Heart left ventricle (tissue), 16 donors: Measurements from ENCODE around the gene FCRL6. TPM values are rescaled to one million over a fixed set of nuclear protein-coding genes. Genes with fewer than 3 reads are reported as not detected.
A peak's percentile ranks its signal among the peaks of the same experiment; 100 is the strongest.

ENCODE experiments used
- ATAC-seq, 4 donors: fragments of 200-7000 bp; cut with Tn5 transposase; one replicate each; pipeline ENCODE4 v1.9.1; 2020 to 2022; ENCODE audit warnings: moderate library complexity in 4 of 4, mild to moderate bottlenecking in 3 of 4, moderate number of reproducible peaks in 1 of 4
- DNase-seq, 5 donors: peaks; one replicate each; pipeline ENCODE4 v3.0.0-alpha.2; 2020
- H3K27ac ChIP-seq, 12 donors: fragments of 200-600 bp; sonication (generic) in 4 of 12; one replicate each; pipeline versions ENCODE4 v1.5.0 to v1.8.0; 2016 to 2022; ENCODE audit warnings: mild to moderate bottlenecking in 2 of 12
- H3K27me3 ChIP-seq, 9 donors: fragments of 200-600 bp; sonication (generic) in 2 of 9; one replicate each; pipeline versions ENCODE4 v1.5.1 to v1.8.0; 2016 to 2022; ENCODE audit warnings: mild to moderate bottlenecking in 3 of 9
- H3K36me3 ChIP-seq, 9 donors: fragments of 200-600 bp; sonication (generic) in 2 of 9; one replicate each; pipeline versions ENCODE4 v1.5.0 to v1.8.0; 2018 to 2022; ENCODE audit warnings: mild to moderate bottlenecking in 2 of 9
- H3K4me1 ChIP-seq, 12 donors: fragments of 200-600 bp; sonication (generic) in 4 of 12; one replicate each; pipeline versions ENCODE4 v1.5.0 to v1.8.0; 2016 to 2022; ENCODE audit warnings: mild to moderate bottlenecking in 3 of 12
- H3K4me3 ChIP-seq, 12 donors: fragments of 200-600 bp; sonication (generic) in 4 of 12; one replicate each; pipeline versions ENCODE4 v1.5.0 to v1.8.0; 2017 to 2022; ENCODE audit warnings: mild to moderate bottlenecking in 9 of 12, moderate library complexity in 4 of 12
- H3K9me3 ChIP-seq, 12 donors: fragments of 200-600 bp; sonication (generic) in 4 of 12; one replicate each; pipeline versions ENCODE4 v1.5.0 to v1.8.0; 2016 to 2022; ENCODE audit warnings: mild to moderate bottlenecking in 1 of 12
- CTCF ChIP-seq, 12 donors: fragments of 200-600 bp; sonication (generic) in 4 of 12; IDR thresholded peaks; one replicate each; pipeline versions ENCODE4 v1.5.0 to v1.8.0; 2018 to 2022; ENCODE audit warnings: antibody characterized with exemption in 12 of 12, mild to moderate bottlenecking in 5 of 12
- POLR2A ChIP-seq, 2 donors: fragments of 450-650 bp; IDR thresholded peaks; one replicate each; pipeline ENCODE4 v1.6.1; 2017; ENCODE audit warnings: antibody characterized with exemption in 2 of 2, mild to moderate bottlenecking in 2 of 2, moderate library complexity in 2 of 2
- WGBS, 4 donors: extraction: QIAGEN DNeasy Blood & Tissue Kit in 2 of 4; methylation state at CpG; one replicate each; pipeline versions ENCODE4 v1.1.5 to v1.1.7; 2013 to 2018; 5-methylcytosine and 5-hydroxymethylcytosine counted together
- intact Hi-C, 10 donors: fragments of 100-400 bp; cut with DNase I; formaldehyde crosslinking; loops; one replicate each; pipeline versions ENCODE4 v1.11.1 to v1.14.2; 2022
- polyA plus RNA-seq, 2 donors: library from polyadenylated mRNA; stranded (reverse); fragments of 200-250 nt; gene quantifications; one replicate each; pipeline ENCODE4 v1.2.3, GENCODE V29; 2013
- total RNA-seq, 9 donors: library from RNA; depleted of rRNA in 2 of 9; stranded (reverse); fragments of >200 nt in 2 of 9; fragmentation: NEBNext Ultra II Directional in 3 of 9; extraction: Animal tissue kit (Norgen Biotek cat#: 25700) in 3 of 9; gene quantifications; one replicate each; pipeline versions ENCODE4 v1.1.0 to v1.2.4, GENCODE V29; 2016 to 2023
- donor health status: ischemic (EF 13 %, LVEDD 7.1; RV severe dilation, severe dysfunction).
- donor health status: healthy with polysubstance abuse.
- donor health status: DM: no; HTN: yes; CAD: no.
- donor health status: DM: no; HTN: no; CAD: no.
- donor health status: ischemic (EF 25% LVEDD 6.9; RV normal size, moderate dysfunction).
- donor health status: ischemic (EF 25% LVEDD 5.7; RV mildly dilated, moderate dysfunction).
- donor health status: healthy.
- donor health status: DM: yes; HTN: yes; CAD: no.
- donor health status: ischemic (EF 35%, LVEDD 5.7; RV mildly dilated, moderate dysfunction).
- donor health status: nonischemic (EF 11% LVEDD 7.7; RV severe dilation, severe dysfunction).
- donor health status: DM: yes; HTN: yes; CAD: no.
- donor health status: PGD.
- donor health status: ischemic (EF 29% LVEDD 5.4; RV normal size, mild dysfunction).
- donor health status: nonischemic (EF 23%, LVEDD 6.1; RV moderate dilation, normal function).

The FCRL6 gene
- total and polyA plus RNA-seq, 11 donors = 0.21 to 2.0 (median 1.9) TPM; not detected in 8

GRCh38 chr1:159829273-159829634, 27.1 kb downstream of the FCRL6 start:
- ATAC-seq = peak; percentile 75 to 89 (median 82)

GRCh38 chr1:159829822-159830465, 27.8 kb downstream of the FCRL6 start:
- H3K9me3 ChIP-seq = no peaks in the 10 kb centered on the region
- ATAC-seq (peak; percentile 21 to 62 (median 48)), DNase-seq (peak in 3 of 5 donors; percentile 39 to 62 (median 55))
- peak overlapping the region in 1 of 12 donors; percentile 58 for H3K4me3 ChIP-seq
- H3K27ac ChIP-seq = peak overlapping the region in 1 of 12 donors; percentile 91
- intact Hi-C loops = loop anchor here in 1 of 10 donors (10.0 kb wide), 1 partner anchor 105 kb away; no protein-coding TSS in a partner anchor
- no peaks in the 10 kb centered on the region for H3K27me3 ChIP-seq
- TF ChIP-seq POLR2A (IDR thresholded peaks at IDR 0.05) (no peak), CTCF (IDR thresholded peaks at IDR 0.05) (no peak)
- peaks cover 0 to 56% (median 0%) of the 10 kb centered on the region in 12 donors for H3K4me1 ChIP-seq
- H3K36me3 ChIP-seq = peaks cover 0 to 27% (median 0%) of the 10 kb centered on the region in 9 donors
- 79 to 88% (median 84%) methylated on average over 18 of the region's 18 CpGs for WGBS, 4 donors

More at GRCh38 chr1:159829273-159829634, 27.1 kb downstream of the FCRL6 start:
- Histone ChIP-seq H3K4me1 (peaks cover 0 to 63% (median 0%) of the 10 kb centered on the region in 12 donors), H3K36me3 (peaks cover 0 to 20% (median 0%) of the 10 kb centered on the region in 9 donors), H3K27ac (peak overlapping the region in 1 of 12 donors; percentile 91), H3K27me3 (peaks cover 0 to under 1% (median 0%) of the 10 kb centered on the region in 9 donors), H3K4me3 (peak overlapping the region in 1 of 12 donors; percentile 58), H3K9me3 (no peaks in the 10 kb centered on the region)
- 19 to 29% (median 22%) methylated on average over 3 of the region's 3 CpGs for whole genome bisulfite sequencing, 4 donors
- intact Hi-C loops = no loop called here
- peak; percentile 57 to 75 (median 63) for DNase-seq
- no peak for TF ChIP-seq POLR2A (IDR thresholded peaks at IDR 0.05)
- peak; percentile 34 to 64 (median 50) for TF ChIP-seq CTCF (IDR thresholded peaks at IDR 0.05)

GRCh38 chr1:159830722-159831121, 28.6 kb downstream of the FCRL6 start:
- no peak for DNase-seq
- H3K27ac ChIP-seq = peak overlapping the region in 1 of 12 donors; percentile 6
- peak overlapping the region in 1 of 12 donors; percentile 58 for H3K4me3 ChIP-seq
- TF ChIP-seq POLR2A (IDR thresholded peaks at IDR 0.05) (no peak), CTCF (IDR thresholded peaks at IDR 0.05) (no peak)
- intact Hi-C loops = loop anchor here in 1 of 10 donors (10.0 kb wide), 1 partner anchor 104 kb away; no protein-coding TSS in a partner anchor
- H3K36me3 ChIP-seq = peaks cover 0 to 35% (median 0%) of the 10 kb centered on the region in 9 donors
- no peaks in the 10 kb centered on the region for H3K27me3 ChIP-seq
- no peaks in the 10 kb centered on the region for H3K9me3 ChIP-seq
- ATAC-seq = no peak
- WGBS, 4 donors = 86 to 96% (median 91%) methylated on average over 8 of the region's 8 CpGs
- H3K4me1 ChIP-seq = peaks cover 0 to 48% (median 0%) of the 10 kb centered on the region in 12 donors

- ATAC-seq (no peak), DNase-seq (no peak)
- Histone ChIP-seq H3K36me3 (peaks cover 0 to 44% (median 0%) of the 10 kb centered on the region in 9 donors), H3K4me1 (peaks cover 0 to 40% (median 0%) of the 10 kb centered on the region in 12 donors), H3K4me3 (no peak overlapping the region), H3K27ac (no peak overlapping the region), H3K9me3 (no peaks in the 10 kb centered on the region), H3K27me3 (no peaks in the 10 kb centered on the region)
- 59 to 64% (median 59%) methylated on average over 7 of the region's 7 CpGs for WGBS, 4 donors
- intact Hi-C loops = loop anchor here in 1 of 10 donors (10.0 kb wide), 1 partner anchor 103 kb away; no protein-coding TSS in a partner anchor
- TF ChIP-seq POLR2A (IDR thresholded peaks at IDR 0.05) (no peak), CTCF (IDR thresholded peaks at IDR 0.05) (no peak)
These were observed 29.4 kb downstream of the FCRL6 start for GRCh38 chr1:159831412-159832141.
